IPS-11a (cell line): ENCODE data around the gene NPAS2.

Source experiments
- H3K4me3 ChIP-seq: one replicate; pipeline ENCODE4 v1.5.1; 2013; ENCODE audit warnings: low read depth, low read length, control low read depth

NPAS2 gene

DNA sequence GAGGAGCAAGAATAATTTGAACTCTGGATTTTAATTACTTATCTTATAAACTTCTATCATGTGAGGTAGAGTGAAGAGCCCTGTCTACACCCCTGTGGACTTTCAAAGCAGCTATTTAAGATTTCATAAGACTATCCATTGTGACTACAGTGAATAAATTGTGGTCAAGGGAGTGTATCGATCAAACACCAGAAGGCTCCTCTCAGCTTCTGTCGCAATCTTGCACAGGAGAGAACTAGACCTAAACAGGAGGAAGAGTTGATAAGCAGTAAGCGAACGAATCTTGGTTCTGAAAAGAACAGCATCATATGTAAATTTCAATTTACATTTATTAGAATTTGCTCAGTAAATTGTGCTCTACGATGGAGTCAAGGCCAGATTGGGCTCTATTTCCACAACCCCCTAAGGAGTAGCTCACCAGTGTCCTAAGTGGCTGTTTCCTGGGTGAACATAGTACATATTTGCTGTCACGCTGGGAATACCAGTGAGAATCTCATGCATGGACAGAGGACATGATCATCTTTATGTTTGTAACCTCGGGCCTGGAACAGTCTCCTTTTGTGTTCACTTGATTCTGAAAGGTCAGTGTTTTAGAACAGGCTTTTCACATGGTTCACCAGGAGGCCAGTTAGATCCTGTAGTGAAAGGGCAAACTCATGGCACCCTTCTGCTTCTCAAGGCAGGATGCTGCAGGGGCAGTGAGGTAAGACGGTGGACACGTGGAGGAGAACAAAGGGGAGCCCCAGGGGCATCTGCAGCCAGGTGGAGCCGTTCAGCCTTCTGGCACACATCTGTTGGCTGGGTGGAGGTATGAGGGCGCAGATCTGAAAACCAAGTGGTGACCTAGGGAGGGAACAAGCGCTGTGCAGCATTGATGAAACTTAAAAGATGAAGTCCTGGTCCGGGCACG is 33.3 kb downstream of the NPAS2 start:
- no peak overlapping the region for H3K4me3 ChIP-seq

DNA sequence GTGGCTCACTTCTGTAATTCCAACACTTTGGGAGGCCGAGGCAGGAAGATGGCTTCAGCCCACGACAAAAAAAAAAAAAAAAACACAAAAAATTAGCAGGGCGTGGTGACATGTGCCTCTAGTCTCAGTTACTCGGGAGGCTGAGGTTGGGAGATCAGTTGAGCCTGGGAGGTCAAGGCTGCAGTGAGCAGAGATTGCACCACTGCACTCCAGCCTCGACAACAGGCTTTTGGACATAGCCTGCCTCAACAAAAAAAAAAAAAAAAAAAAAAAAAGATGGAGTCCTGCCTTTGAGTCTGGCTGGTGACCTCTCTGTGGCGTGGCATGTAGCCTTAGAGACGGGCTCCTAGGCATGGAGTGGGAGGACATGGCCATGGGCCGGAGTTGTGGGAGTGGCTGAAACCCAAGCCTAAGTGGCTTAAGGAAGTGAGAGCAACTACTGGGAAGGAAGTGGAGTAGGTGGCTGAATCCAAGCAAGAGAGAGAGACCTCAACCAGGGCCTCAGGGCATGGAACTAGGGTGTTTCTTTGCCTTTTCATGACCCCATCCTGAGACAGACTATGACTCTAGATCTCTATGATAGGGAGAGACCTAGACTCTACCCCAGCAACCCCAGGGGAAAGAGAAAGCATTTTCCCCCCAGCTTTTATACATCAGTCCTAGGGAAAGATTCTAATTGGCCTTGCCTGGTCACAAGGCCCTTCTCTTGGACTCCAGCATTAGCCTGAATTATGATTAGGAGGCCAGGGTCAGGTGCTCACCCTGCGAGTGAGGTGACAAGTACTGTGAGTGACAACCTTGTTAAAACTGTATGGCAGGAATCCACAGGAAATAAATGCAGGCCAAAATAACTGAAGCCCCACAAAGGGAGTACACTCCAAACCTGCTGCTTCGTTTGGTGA is 34.2 kb downstream of the NPAS2 start:
- H3K4me3 ChIP-seq = no peak overlapping the region

DNA sequence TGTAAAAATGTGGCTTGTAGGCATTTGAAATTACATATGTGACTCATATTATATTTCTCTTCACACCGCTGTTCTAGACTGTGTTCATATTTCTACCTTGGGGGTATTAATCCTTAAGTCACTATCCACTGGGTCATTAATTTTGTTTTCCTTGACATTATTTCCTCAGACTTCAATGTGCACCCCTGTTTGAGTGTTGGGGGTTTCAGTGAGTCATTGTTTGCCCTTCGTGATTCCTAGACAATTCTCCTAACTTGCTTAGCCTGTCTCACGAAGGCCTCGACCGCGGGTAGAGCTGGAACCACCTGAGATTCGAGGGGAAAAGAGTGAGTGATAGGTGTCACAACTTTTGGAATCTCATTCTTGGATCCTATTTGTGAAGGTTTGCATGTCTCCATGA is 35.1 kb downstream of the NPAS2 start:
- no peak overlapping the region for H3K4me3 ChIP-seq

DNA sequence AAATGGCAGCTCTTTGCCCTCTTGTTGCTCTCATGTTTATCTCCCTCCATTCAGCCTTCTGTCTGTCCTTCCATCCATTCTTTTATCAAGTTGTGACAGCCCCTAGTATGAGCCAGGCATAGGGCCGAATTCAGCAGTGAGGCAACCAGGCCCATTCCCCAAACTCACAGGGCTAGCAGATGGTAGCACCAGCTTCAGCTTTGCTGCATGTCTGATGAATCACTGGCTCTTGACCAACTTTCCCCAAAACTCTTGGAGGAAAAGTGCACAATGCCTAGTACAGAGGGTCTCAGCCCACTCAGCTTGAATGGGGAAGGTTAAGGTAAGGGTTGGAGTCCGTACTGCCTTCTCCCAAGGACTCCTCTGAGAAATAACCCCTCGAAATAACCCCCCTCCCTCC is 35.7 kb downstream of the NPAS2 start:
- no peak overlapping the region for H3K4me3 ChIP-seq

DNA sequence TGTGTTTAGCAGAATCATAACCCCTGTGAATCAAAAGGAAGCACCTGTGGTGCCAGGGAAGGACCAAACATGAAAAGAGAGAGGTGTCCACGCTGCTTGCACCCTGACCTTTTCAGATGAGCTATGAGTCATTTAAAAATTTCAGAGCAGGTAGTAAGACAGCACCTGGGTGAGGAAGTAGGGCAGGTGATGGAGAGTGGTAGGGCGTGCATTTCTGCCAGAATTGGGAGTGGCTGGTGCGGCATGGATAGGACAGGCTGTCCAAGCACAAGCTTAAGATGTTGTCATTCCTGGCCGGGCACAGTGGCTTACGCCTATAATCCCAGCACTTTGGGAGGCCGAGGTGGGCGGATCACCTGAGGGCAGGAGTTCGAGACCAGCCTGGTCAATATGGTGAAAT is 36.8 kb downstream of the NPAS2 start:
- no peak overlapping the region for H3K4me3 ChIP-seq

DNA sequence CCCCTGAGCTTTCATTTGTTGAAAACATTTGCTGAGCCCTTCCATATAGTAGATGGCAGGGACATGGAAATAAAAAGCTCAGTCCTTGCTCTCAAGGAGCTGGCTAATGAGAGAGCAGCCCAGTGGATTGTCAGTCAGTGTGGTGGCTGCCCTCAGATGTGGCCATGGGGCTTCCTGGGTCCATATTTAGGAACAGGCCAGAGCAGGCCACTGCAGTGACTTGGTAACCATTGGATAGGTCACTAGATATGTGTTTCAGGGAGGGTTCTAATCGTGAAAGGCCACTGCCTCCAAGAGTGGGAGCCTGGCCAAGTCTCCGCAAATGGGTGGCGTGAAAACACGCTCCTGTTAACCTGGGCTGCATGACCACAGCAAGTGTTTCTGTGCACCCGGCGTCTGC is 37.4 kb downstream of the NPAS2 start:
- H3K4me3 ChIP-seq = no peak overlapping the region

DNA sequence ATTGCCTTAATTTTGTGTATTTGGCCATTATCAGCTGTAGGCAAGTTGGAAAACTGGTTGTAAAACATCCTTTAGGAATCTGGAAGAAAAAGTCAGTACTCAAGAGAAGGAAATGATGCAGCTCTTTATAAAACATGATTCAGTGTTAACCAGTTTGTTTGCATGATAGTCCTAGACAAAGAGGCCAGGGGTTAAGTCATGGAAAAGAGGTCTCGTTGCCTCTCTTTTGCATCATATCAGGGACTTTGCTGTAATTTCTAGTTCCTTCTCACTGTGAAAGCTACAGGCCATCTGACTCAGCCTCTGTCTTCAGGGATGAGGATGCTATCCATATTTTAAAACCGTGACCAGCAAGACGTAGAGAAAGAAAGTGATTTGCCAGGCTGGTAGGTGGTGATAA is 38.0 kb downstream of the NPAS2 start:
- H3K4me3 ChIP-seq = no peak overlapping the region

DNA sequence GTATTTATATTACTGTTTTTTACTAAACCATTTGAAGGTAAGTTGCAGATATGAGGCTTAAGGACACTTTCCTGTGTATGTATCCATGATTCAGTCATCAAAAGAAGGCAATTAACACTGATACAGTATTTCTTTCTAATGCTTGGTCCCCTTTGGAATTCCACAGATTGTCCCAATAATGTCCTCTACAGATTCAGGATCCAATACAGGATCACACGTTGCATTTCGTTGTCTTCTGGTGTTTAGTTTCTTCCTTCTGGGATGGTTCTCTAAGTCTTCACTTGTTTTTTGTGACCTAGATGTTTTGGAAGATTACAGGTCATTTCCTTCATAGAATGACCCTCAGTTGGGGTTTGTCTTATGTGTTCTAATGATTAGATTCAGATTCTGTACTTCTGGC is 40.0 kb downstream of the NPAS2 start:
- H3K4me3 ChIP-seq = no peak overlapping the region

DNA sequence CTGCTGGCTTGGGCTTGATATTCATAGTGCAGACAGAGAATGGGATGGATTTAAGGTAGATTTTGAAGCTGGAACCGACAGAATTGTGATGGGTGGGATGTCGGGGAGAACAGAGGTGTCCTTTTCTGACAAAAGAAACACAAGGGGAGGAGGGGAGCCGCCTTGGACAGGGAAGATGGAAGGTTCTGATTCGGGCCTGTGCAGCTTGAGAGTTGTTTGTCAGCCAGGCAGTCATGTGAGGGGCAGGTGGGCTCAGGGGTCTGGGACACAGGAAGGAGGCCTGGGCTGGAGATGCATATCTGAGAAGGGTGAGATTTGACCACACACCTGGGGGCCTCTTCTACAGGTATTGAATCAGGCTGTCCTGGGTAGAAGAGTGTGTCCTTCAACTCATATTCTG is 41.4 kb downstream of the NPAS2 start:
- no peak overlapping the region for H3K4me3 ChIP-seq

DNA sequence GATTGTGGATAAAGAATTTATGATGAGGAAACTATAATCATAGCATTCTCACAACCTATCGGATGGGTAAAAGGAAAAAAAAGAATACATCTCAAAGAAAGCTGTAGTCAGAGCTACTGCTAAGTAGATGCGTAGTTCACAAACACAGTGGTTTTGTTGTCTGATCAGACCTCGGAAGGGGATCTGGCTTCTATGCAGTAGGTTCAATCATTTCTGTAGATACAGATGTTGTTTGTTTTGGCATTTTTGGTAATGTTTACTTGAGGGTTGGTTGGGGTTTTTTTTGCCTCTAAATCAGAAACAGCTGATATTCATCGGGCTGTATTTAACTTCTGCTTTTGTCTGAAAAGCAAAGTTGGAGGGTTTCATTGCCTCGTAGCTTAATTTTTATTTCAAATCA is 42.1 kb downstream of the NPAS2 start:
- no peak overlapping the region for H3K4me3 ChIP-seq

DNA sequence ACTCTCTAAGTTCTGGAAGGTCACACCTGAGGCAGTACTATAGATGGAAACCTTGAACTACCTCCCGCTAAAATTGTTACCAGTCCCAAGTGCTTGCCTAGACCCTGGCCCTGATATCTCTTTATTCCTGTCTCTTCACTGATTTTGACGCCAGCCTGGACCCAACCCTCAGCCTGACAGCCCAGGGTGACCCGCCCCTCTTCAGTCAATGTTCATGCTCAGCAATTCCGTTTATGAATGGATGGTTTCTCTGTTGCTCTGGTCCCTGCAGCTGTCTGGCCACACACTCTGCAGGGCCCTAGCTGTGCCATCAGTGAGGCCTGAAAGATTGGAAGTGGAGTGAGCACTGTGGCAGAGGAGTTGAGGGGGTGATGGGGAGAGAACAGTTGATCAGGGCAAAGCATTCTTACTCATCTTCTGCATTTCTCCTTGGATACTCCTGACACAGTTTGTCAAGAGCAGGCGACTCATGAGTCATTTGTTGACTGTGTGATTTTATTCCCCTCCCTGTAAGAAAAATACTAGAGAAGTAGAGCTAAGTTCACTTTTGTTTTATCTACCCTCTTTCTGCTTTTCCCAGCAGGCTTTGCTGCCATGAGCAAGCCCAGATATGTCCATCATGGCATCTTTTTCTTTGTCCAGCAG is 46.0 kb downstream of the NPAS2 start:
- H3K4me3 ChIP-seq = no peak overlapping the region

DNA sequence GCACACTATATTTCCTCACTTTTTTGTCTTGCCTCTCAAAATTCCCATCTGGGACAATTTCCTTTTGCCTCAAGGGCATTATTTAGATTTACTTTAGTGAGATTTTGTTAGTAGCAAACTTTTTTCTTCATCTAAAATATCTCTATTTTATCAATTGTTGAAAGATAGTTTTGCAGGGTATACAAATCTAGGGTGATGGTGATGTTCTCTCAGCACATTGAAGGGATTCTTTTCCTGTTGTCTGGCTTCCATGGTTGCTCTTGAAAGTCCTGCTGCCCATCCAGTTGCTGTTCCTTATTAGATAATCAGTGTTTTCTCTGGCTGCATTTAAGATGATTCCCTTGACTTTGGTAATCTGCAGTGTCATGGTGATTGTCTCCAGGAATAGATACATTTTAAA is 48.1 kb downstream of the NPAS2 start:
- no peak overlapping the region for H3K4me3 ChIP-seq

DNA sequence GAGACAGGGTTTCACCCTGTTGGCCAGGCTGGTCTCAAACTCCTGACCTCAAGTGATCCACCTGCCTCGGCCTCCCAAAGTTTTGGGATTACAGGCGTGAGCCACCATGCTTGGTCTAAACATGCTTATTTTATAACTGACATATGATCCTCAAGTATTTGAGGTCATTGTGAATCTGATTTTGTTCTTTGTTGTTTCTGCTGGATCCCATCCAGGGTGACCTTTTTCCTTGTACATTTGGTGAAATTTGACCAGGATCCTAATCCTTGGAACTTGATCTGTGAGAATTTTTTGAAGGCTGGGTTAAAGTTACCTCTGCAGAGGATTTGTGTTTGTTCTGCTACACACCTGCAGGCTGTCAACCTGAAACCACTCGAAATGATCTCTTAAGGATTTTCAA is 49.2 kb downstream of the NPAS2 start:
- no peak overlapping the region for H3K4me3 ChIP-seq

DNA sequence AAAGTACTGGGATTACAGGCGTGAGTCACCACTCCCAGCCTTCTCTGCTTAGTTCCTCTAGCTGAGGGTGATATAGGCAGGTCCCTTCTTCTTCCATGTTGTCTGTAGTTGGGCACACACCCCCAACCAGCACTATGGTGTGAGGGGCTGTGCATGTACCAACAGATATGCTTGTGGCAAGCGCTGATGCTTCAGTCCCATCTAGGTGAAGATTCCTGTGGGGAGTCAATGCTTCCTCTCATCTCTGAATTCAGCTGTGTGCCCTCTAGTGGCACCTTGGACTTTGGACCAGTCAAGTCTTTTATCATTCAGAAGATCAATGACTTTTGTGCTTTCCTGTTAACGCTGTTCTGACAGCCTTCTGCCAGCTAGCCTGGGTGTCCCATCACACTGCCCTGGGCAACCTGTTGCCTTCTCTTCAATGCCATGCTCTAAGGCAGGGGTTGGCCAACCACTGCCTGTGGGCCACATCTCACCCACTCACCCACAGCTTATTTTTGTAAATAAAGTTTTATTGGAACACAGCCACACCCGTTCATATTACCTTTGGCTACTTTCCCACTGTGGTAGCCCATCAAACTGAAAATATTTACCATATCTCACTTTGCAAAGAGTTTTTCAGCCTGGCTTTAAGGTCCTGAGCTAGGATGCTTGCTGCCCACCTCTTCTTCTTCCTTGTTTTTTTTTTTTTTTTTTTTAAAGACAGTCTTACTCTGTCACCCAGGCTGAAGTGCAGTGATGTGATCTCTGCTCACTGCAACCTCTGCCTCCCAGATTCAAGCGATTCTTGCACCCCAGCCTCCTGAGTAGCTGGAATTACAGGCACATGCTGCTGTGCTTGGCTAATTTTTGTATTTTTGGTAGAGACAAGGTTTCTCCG is 51.0 kb downstream of the NPAS2 start:
- no peak overlapping the region for H3K4me3 ChIP-seq

DNA sequence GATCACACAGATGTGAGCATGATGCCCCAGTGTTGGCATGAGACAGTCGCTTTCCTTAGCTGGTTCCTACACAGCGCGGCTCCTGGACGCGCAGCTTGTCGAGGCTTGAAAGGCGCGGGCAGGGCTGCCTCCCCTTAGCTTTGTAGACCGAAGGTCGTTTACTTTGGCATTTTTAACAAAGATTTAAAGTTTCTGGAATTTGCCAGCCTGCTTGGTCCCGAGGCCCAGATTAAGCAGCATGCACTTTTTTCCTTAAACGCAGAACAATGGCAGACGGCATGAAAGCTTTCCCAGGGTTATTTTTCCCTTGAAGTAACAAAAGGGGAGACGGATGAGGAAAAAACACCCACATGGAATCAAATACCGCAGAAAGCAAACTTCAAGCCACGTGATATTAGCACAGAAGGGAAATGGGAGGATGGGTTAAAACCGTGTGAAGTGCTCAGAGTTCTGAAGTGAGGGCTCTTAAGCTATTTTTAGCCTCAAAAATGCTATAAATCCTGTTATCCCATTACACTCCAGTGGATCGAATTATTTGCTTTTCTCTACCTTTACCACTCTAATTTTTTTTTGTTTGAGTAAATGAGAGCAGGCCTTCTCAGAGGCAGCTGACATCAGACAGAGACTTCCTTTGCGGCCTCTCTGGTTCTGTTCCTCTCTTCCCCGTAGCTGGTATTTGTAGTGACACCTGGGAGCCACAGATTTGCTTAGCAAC is 55.7 kb downstream of the NPAS2 start:
- H3K4me3 ChIP-seq = no peak overlapping the region

DNA sequence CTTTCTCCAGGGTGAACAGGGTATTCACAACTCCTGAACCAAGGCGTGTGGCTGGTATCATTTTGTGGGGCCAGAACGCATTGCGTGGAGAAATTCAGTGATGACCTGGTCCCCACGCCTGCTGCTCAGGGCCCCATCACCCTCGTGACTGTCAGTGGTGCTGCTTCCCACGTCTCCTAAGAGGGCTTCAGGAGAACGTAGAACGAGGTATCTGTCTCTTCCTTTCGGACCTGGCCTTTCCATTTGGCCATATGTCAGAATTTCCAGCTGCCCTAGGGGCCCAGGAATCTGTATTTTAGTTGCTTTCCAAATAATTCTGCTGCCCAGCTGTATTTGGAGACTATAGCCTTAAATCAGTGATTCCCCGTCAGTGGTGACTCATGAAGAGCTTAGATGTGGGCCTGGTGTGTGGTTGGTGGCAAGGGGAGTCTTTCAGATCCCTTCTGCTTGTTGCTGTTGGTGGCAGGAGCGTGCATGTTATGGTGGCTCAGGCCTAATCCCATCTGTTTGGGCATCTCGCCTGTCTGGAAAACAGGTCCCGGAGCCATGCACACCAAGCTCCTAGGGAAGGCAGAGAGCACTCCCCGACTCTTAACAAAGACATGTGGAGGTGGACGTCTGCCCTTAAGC is 56.4 kb downstream of the NPAS2 start:
- no peak overlapping the region for H3K4me3 ChIP-seq

DNA sequence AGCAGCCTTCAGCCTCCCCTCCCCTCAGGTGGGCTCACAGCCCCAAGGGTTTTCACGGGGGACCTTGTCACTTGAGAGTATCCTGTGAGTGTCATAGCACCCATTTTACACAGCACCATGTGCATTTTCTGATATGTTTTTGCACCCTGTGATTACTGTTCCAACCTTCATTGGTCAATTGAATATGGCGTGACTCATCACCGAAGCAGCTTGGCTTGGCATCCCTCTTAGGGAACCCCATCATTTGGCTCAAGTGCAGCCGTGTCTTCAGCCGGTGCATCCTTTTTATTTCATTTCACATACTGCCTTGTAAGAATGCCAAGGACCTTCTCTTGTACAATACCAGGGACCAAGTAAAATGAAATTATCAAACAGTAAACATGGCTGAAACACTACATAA is 57.6 kb downstream of the NPAS2 start:
- H3K4me3 ChIP-seq = no peak overlapping the region

DNA sequence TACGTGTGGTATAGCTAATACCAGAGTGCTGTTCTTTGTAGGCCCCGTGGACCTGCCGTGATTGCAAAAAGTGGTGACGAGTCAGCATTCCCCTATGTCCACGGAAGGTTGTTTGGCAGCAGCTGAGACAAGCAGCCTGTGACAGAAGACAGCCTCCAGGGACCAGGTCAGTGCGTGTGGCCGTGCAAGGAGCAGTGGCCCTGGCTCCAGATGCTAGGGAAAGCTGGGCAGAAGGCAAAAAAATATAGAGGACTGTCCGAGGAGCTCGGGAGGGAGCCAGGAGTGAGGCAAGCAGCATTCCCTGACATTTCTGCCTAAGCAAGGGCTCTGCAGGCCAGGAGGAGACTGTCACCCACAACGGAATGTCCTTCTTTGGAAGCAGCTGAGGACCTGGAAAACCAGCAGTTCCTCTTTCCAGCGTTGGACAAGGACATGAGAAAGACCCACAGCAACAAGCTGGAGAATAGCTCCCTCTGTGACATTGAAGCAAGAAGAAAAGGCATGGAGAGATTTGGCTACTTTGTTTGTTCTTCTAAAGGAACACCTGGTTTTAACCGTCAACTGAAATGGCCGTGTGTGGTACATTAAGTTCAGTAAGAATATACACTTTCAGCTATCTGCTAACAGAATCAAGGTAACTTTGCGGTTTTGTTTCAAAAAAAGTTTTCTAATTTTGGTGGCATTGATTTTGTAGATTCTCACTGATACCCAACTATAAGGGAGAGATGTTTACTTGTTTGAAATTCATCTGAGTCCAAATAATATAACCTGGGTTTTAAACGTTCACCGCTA is 58.3 kb downstream of the NPAS2 start:
- no peak overlapping the region for H3K4me3 ChIP-seq

DNA sequence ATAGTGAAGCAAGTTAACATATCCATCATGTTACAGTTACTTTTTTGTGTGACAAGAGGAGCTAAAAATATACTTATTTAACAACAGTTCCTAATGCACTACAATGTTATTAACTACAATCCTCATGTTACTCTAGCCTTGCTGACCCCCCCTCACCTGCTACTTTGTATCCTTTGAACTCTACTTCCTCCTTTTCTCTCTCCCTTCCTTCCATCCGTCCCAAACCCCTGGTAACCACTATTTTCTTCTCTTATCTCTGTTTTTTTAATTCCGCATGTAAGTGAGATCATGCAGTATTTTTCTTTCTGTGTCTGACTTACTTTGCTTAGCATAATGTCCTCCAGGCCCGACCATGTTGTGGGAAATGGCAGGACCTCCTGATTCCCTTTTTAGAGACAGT is 59.4 kb downstream of the NPAS2 start:
- no peak overlapping the region for H3K4me3 ChIP-seq
